CD4-positive, alpha-beta T cell (primary cell): ENCODE results near the gene OTUD5. TPM values are rescaled to one million over a fixed set of nuclear protein-coding genes. Genes with fewer than 3 reads are reported as not detected.
"Not testable (repeated sequence)": the region's sequence is repeated elsewhere in the genome, so short reads cannot be mapped to it uniquely, and the experiment has no call there.

Source experiments
- ATAC-seq: fragments of 200-7000 bp; cut with Tn5 transposase; one replicate; pipeline ENCODE4 v1.10.0; 2022; ENCODE audit warnings: mild to moderate bottlenecking; ENCODE audit not compliant: poor library complexity
- CTCF ChIA-PET: fragments of 350-600 bp; sonication (Branson Sonifier 250); formaldehyde crosslinking; loops from one replicate; lab custom pipeline; 2021; ENCODE audit warnings: antibody characterized with exemption, inconsistent platforms; lab: Charles Lee
- POLR2A ChIA-PET: fragments of 350-600 bp; sonication (Branson Sonifier 250); formaldehyde crosslinking; loops from one replicate; lab custom pipeline; 2021; ENCODE audit warnings: antibody characterized with exemption, inconsistent platforms; lab: Charles Lee
- DNase-seq, 14 experiments: peaks; one replicate each; pipeline ENCODE4 v3.0.0-alpha.2; 2013 to 2020; ENCODE audit warnings: mixed read lengths in 2 of 14
- H3K27ac ChIP-seq, 2 donors: one replicate each; pipeline versions ENCODE4 v1.5.1 to v1.7.0; 2013; ENCODE audit warnings: low read length in 2 of 2, low read depth in 1 of 2, mild to moderate bottlenecking in 1 of 2
- H3K27me3 ChIP-seq, 2 experiments: 1 replicate in 1 of 2; 2 replicates in 1 of 2; pipeline versions ENCODE4 v1.6.1 to v1.7.0; 2013; ENCODE audit warnings: low read length in 2 of 2, control low read depth in 1 of 2, mild to moderate bottlenecking in 1 of 2, moderate library complexity in 1 of 2; ENCODE audit not compliant: insufficient read depth in 2 of 2, control insufficient read depth in 1 of 2
- H3K36me3 ChIP-seq: one replicate; pipeline ENCODE4 v1.6.1; 2013; ENCODE audit warnings: low read length, control low read depth; ENCODE audit not compliant: insufficient read depth
- H3K4me1 ChIP-seq: one replicate; pipeline ENCODE4 v1.6.1; 2013; ENCODE audit warnings: low read length, control low read depth; ENCODE audit not compliant: insufficient read depth
- H3K4me3 ChIP-seq: one replicate; pipeline ENCODE4 v1.5.1; 2013; ENCODE audit warnings: mild to moderate bottlenecking, low read length, moderate library complexity
- H3K9me3 ChIP-seq, 2 experiments: 1 replicate in 1 of 2; 2 replicates in 1 of 2; pipeline versions ENCODE4 v1.6.1 to v1.7.0; 2013; ENCODE audit warnings: low read length in 2 of 2, mild to moderate bottlenecking in 2 of 2, control low read depth in 1 of 2, moderate library complexity in 1 of 2; ENCODE audit not compliant: control insufficient read depth in 1 of 2, insufficient read depth in 1 of 2
- H3K27ac Mint-ChIP-seq: one replicate; pipeline ENCODE4 v1.8.0; 2020; ENCODE audit warnings: mixed read lengths
- H3K27me3 Mint-ChIP-seq: one replicate; pipeline ENCODE4 v1.8.0; 2021; ENCODE audit warnings: mixed read lengths
- H3K36me3 Mint-ChIP-seq: one replicate; pipeline ENCODE4 v1.8.0; 2021; ENCODE audit warnings: low read depth, mixed read lengths
- H3K4me1 Mint-ChIP-seq: one replicate; pipeline ENCODE4 v1.8.0; 2021; ENCODE audit warnings: low read depth, mixed read lengths
- H3K4me3 Mint-ChIP-seq: one replicate; pipeline ENCODE4 v1.8.0; 2020; ENCODE audit warnings: mild to moderate bottlenecking, mixed read lengths
- H3K9me3 Mint-ChIP-seq: one replicate; pipeline ENCODE4 v1.8.0; 2020; ENCODE audit warnings: mixed read lengths
- intact Hi-C, 2 experiments: fragments of 100-400 bp; cut with DNase I in 1 of 2; cut with micrococcal nuclease in 1 of 2; formaldehyde crosslinking; loops; one replicate each; pipeline versions ENCODE4 v1.15.1 to v1.9.0; 2023 to 2025; cut with DNase I, micrococcal nuclease
- total RNA-seq, 174 experiments: library from RNA in 2 of 174; stranded (reverse) in 2 of 174; gene quantifications; one replicate each; pipeline ENCODE4 v1.2.3 and lab custom pipeline; 2021 to 2026
- TF ChIP-seq, protein P1 (sequence below): fragments of 200-600 bp; IDR thresholded peaks from one replicate; pipeline ENCODE4 v1.8.0; 2022; ENCODE audit warnings: antibody characterized with exemption, mild to moderate bottlenecking

Gene OTUD5
- total RNA-seq, 2 experiments from 2014 or later: 81.3 to 92.1 TPM

DNA sequence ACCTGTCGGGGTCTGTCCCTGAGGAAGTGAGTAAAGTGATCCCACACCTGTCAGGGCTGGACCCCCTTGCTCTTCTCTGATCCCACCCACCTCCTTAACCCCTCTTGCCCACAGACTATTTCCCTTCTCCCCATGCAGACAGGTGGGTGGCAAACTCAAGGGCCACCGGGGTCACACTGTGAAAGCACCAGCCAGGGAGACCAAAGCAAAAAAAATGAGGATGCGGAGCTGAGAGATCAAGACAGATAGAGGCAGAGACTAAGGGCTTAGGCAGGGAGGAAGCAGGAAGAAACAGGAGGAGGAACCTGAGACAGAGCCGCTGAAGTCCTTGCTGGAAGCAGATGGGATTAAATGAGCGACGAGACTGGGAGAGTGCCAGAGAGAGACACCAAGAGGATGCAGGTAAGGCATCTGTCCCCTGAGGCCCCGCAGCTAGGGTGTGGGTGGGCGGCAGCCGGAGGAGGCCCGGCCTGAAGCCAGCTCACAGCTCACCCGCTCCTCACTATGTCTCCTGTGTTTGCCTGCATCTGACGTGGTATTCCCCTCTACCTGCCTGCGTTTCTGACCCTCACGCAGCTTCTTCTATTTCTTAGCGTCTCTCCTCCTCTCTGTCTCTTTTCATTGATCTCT lies 67.0 kb downstream of the OTUD5 start:
- no peaks in the 10 kb centered on the region for H3K9me3 Mint-ChIP-seq
- Histone ChIP-seq H3K27me3 (no peaks in the 10 kb centered on the region), H3K4me1 (peaks cover 17% of the 10 kb centered on the region), H3K4me3 (peak overlapping the region; percentile 60), H3K27ac (peak overlapping the region in 1 of 2 donors; percentile 29), H3K9me3 (no peaks in the 10 kb centered on the region), H3K36me3 (peaks cover 19% of the 10 kb centered on the region)
- ATAC-seq: no peak
- ChIA-PET POLR2A (interaction anchor here (0.9 to 2.8 kb wide), 7 partner anchors 14 to 207 kb away, joined by 3 to 19 read pairs (median 9); partner anchors contain the start of genes HDAC6, OTUD5, SLC35A2 and WAS), CTCF (interaction anchor here (1.1 to 2.8 kb wide), 3 partner anchors 56 to 242 kb away, joined by 4 to 11 read pairs (median 7); partner anchors contain the start of gene OTUD5)
- intact Hi-C loops: loop anchor here (2.0 to 5.0 kb wide), 3 partner anchors 26 to 152 kb away; partner anchors contain the start of gene TFE3 (in 1 of the 2)
- peak overlapping the region; percentile 82 for H3K27ac Mint-ChIP-seq
- H3K4me1 Mint-ChIP-seq: peaks cover 20% of the 10 kb centered on the region
- no peak for DNase-seq
- peak overlapping the region; percentile 94 for H3K4me3 Mint-ChIP-seq
- TF ChIP-seq, protein P1, sequence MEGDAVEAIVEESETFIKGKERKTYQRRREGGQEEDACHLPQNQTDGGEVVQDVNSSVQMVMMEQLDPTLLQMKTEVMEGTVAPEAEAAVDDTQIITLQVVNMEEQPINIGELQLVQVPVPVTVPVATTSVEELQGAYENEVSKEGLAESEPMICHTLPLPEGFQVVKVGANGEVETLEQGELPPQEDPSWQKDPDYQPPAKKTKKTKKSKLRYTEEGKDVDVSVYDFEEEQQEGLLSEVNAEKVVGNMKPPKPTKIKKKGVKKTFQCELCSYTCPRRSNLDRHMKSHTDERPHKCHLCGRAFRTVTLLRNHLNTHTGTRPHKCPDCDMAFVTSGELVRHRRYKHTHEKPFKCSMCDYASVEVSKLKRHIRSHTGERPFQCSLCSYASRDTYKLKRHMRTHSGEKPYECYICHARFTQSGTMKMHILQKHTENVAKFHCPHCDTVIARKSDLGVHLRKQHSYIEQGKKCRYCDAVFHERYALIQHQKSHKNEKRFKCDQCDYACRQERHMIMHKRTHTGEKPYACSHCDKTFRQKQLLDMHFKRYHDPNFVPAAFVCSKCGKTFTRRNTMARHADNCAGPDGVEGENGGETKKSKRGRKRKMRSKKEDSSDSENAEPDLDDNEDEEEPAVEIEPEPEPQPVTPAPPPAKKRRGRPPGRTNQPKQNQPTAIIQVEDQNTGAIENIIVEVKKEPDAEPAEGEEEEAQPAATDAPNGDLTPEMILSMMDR: no peak
- H3K36me3 Mint-ChIP-seq: peaks cover 8% of the 10 kb centered on the region
- H3K27me3 Mint-ChIP-seq: no peaks in the 10 kb centered on the region

DNA sequence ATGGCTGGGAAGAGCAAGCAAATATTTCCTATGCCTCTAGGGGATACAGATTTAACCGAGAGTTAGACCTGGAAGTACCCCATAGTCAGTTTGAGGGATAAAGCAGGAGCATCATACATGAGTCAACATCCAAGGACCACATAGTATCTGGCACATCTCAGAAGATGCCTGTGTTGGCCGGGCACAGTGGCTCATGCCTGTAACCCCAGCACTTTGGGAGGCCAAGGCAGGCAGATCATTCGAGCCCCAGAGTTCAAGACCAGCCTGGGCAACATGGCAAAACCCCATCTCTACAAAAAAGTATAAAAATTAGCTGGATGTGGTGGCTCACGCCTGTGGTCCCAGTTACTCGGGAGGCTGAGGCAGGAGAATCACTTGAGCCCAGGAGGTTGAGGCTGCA lies 70.8 kb downstream of the OTUD5 start:
- POLR2A ChIA-PET, H3K27ac ChIP-seq, H3K4me1 ChIP-seq, H3K27me3 Mint-ChIP-seq, H3K9me3 Mint-ChIP-seq, H3K4me3 Mint-ChIP-seq, H3K27me3 ChIP-seq, H3K36me3 Mint-ChIP-seq, H3K9me3 ChIP-seq, ATAC-seq, DNase-seq, H3K27ac Mint-ChIP-seq, CTCF ChIA-PET, H3K4me3 ChIP-seq, H3K36me3 ChIP-seq: not testable (repeated sequence)
- peaks cover 11% of the 10 kb centered on the region for H3K4me1 Mint-ChIP-seq
- intact Hi-C loops: loop anchor here in 1 of 2 experiments (10.0 kb wide), 1 partner anchor 52 kb away; the partner anchor contains the start of gene PCSK1N

DNA sequence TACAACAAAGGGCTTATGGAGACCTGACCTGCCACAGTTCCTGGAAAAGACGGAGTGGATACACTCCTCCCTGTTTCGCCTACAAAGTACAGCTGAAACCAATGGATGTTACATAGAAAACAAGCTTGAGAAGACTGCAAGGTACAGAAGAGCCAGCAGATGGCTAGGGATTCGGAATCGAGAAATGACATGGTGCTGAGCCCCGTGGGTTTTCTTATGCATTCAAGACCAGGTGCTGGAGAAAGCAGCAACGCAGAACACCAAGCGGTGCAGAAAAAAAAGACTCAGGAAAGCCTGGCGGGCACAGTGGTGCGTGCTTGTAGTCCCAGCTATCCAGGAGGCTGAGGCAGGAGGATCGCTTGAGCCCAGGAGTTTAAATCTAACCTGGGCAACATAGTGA lies 73.7 kb downstream of the OTUD5 start:
- POLR2A ChIA-PET: no interaction called here
- TF ChIP-seq, protein P1: no peak
- CTCF ChIA-PET: no interaction called here

DNA sequence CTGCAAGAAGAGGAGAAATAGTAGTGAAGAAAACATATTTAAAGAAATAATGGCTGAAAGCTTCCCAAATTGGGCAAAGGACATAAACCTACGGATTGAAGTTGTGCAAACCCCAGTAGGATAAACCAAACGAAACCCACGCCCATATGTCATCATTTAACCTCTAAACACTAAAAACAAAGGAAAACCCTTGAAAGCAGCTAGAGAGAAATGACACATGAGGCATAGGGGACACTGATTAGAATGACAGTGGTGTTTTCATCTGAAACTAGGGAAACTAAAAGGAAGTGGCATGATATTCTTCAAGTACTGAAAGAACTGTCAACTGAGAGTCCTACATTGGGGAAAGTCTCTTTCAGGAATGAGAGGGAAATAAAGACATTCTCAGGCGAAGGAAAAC lies 80.5 kb downstream of the OTUD5 start:
- H3K27me3 ChIP-seq, H3K9me3 ChIP-seq, CTCF ChIA-PET, H3K4me3 Mint-ChIP-seq, DNase-seq, H3K36me3 Mint-ChIP-seq, ATAC-seq, H3K27ac Mint-ChIP-seq, H3K27ac ChIP-seq, H3K9me3 Mint-ChIP-seq, H3K4me3 ChIP-seq, H3K4me1 ChIP-seq, H3K4me1 Mint-ChIP-seq, H3K36me3 ChIP-seq, H3K27me3 Mint-ChIP-seq, intact Hi-C loops, POLR2A ChIA-PET: not testable (repeated sequence)

More for the DNA sequence above, 73.7 kb downstream of the OTUD5 start:
- no peaks in the 10 kb centered on the region for H3K9me3 ChIP-seq
- H3K36me3 ChIP-seq: no peaks in the 10 kb centered on the region
- Mint-ChIP-seq H3K27me3 (no peaks in the 10 kb centered on the region), H3K4me3 (no peak overlapping the region), H3K27ac (no peak overlapping the region), H3K9me3 (no peaks in the 10 kb centered on the region), H3K36me3 (no peaks in the 10 kb centered on the region), H3K4me1 (no peaks in the 10 kb centered on the region)
- no peak for DNase-seq
- H3K27ac ChIP-seq: no peak overlapping the region
- intact Hi-C loops: loop anchor here in 1 of 2 experiments (10.0 kb wide), 1 partner anchor 49 kb away; the partner anchor contains the start of gene PCSK1N
- H3K27me3 ChIP-seq: no peaks in the 10 kb centered on the region
- ATAC-seq: no peak
- no peak overlapping the region for H3K4me3 ChIP-seq
- H3K4me1 ChIP-seq: no peaks in the 10 kb centered on the region

Other genes with a start within 250 kb of the OTUD5 start
- not detected for gene GLOD5, start 195.9 kb downstream of the OTUD5 start, total RNA-seq
- not detected for gene GATA1, start 171.0 kb downstream of the OTUD5 start, total RNA-seq
- 10 to 100 TPM; 95.2 to 95.7 TPM for gene HDAC6, start 155.5 kb downstream of the OTUD5 start, total RNA-seq
- not detected for gene ERAS, start 131.1 kb downstream of the OTUD5 start, total RNA-seq
- gene PCSK1N, start 122.0 kb downstream of the OTUD5 start, total RNA-seq: 1 to 10 TPM; 3.5 to 4.9 TPM
- gene TIMM17B, start 59.8 kb downstream of the OTUD5 start, total RNA-seq: 10 to 100 TPM; 40.0 to 40.3 TPM
- 10 to 100 TPM; 73.0 to 76.6 TPM for gene PQBP1, start 59.7 kb downstream of the OTUD5 start, total RNA-seq
- 10 to 100 TPM; 19.1 to 21.8 TPM for gene SLC35A2, start 46.0 kb downstream of the OTUD5 start, total RNA-seq
- gene PIM2, start 38.6 kb downstream of the OTUD5 start, total RNA-seq: 100 to 1,000 TPM; 212 to 225 TPM
- 1 to 10 TPM; 1.5 to 2.7 TPM for gene KCND1, start 14.2 kb upstream of the OTUD5 start, total RNA-seq
- gene GRIPAP1, start 44.7 kb upstream of the OTUD5 start, total RNA-seq: 100 to 1,000 TPM; 100 to 101 TPM
- 10 to 100 TPM; 38.6 to 40.9 TPM for gene TFE3, start 85.8 kb upstream of the OTUD5 start, total RNA-seq
- gene CCDC120, start 101.4 kb upstream of the OTUD5 start, total RNA-seq: 10 to 100 TPM; 11.5 to 12.2 TPM
- gene PRAF2, start 116.4 kb upstream of the OTUD5 start, total RNA-seq: 10 to 100 TPM; 17.1 to 21.0 TPM
- gene WDR45, start 122.3 kb upstream of the OTUD5 start, total RNA-seq: 10 to 100 TPM; 74.8 to 78.7 TPM
- gene GPKOW, start 166.1 kb upstream of the OTUD5 start, total RNA-seq: 1 to 10 TPM; 8.9 to 9.6 TPM
- gene MAGIX, start 205.2 kb upstream of the OTUD5 start, total RNA-seq: under 1 TPM; 0.89 to 0.93 TPM
- gene PLP2, start 214.3 kb upstream of the OTUD5 start, total RNA-seq: 100 to 1,000 TPM; 124 to 128 TPM
- 1 to 10 TPM; 1.8 to 2.3 TPM for gene PRICKLE3, start 228.8 kb upstream of the OTUD5 start, total RNA-seq
- gene SYP, start 242.6 kb upstream of the OTUD5 start, total RNA-seq: under 1 TPM; 0.17 to 0.69 TPM